Measurements from ENCODE around the gene ENOSF1. TPM values are rescaled to one million over a fixed set of nuclear protein-coding genes. Genes with fewer than 3 reads are reported as not detected.

ENOSF1 gene
- polyA plus RNA-seq, 1 of the 3 experiments (the other 2 are of a cell fraction) = 23.3 TPM

DNA sequence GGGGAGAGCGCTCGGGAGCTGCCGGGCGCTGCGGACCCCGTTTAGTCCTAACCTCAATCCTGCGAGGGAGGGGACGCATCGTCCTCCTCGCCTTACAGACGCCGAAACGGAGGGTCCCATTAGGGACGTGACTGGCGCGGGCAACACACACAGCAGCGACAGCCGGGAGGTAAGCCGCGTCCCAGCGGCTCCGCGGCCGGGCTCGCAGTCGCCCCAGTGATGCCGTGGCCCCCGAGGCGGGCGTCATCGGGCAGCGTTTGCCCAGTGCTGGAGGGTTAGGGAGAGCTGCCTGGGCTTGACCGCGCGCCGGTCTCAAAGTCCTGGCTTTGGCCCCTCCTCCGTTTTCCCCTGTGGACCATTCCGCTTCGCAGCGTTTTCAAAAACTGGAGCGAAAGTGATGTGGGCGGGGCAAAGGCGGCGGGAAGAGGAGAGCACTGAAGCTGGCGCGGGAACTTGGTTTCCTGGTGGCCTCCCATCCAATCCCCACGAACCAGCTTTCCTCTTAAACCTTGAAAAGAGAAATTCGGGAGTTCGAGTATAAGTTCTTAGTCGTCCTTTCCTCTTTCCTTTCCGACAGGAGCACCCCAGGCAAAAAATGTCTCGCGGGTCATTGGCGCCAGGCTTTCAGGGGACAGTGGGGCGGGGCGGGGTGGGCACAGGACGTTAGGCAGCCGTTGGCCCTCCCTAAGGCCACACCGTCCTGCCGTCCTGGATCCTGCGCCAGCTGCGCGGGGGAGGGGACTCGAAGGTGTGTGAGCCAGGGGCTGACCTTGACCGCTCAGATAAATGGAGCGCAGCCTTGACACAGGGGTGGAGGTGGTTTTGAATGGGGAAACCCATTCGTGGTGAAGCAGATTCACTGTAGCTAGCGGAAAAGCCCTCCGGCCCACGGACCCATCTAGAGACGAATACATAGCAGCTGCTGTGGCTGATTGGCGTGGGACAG is 54.2 kb downstream of the ENOSF1 start:
- WGBS (ENCODE audit: low lambda C conversion rate) = 7% methylated on average over 23 of the region's 72 CpGs
- H2AFZ ChIP-seq (ENCODE audit: low read depth) = peak overlapping the region; percentile 97
- ChIA-PET POLR2A (interaction anchor here (0.6 to 2.0 kb wide), 2 partner anchors 390 to 428 kb away, joined by 4 to 5 read pairs; partner anchors contain the start of gene THOC1), CTCF (interaction anchor here (1.1 to 2.5 kb wide), 7 partner anchors 9 to 175 kb away, joined by 3 to 7 read pairs (median 4); no protein-coding TSS in a partner anchor)
- H3K9ac ChIP-seq = peak overlapping the region; percentile 81
- TF ChIP-seq, protein P1, sequence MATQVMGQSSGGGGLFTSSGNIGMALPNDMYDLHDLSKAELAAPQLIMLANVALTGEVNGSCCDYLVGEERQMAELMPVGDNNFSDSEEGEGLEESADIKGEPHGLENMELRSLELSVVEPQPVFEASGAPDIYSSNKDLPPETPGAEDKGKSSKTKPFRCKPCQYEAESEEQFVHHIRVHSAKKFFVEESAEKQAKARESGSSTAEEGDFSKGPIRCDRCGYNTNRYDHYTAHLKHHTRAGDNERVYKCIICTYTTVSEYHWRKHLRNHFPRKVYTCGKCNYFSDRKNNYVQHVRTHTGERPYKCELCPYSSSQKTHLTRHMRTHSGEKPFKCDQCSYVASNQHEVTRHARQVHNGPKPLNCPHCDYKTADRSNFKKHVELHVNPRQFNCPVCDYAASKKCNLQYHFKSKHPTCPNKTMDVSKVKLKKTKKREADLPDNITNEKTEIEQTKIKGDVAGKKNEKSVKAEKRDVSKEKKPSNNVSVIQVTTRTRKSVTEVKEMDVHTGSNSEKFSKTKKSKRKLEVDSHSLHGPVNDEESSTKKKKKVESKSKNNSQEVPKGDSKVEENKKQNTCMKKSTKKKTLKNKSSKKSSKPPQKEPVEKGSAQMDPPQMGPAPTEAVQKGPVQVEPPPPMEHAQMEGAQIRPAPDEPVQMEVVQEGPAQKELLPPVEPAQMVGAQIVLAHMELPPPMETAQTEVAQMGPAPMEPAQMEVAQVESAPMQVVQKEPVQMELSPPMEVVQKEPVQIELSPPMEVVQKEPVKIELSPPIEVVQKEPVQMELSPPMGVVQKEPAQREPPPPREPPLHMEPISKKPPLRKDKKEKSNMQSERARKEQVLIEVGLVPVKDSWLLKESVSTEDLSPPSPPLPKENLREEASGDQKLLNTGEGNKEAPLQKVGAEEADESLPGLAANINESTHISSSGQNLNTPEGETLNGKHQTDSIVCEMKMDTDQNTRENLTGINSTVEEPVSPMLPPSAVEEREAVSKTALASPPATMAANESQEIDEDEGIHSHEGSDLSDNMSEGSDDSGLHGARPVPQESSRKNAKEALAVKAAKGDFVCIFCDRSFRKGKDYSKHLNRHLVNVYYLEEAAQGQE (IDR thresholded peaks at IDR 0.05; ENCODE audit: low read depth, low read length) = peak; percentile 53; the same call in 1 of the 2 replicates
- TF ChIP-seq SIN3A (IDR thresholded peaks at IDR 0.05; ENCODE audit: borderline replicate concordance, low read depth, low read length) = peak; percentile 96
- peak; percentile 66; the same call in 1 of the 2 replicates for TF ChIP-seq TAF1 (IDR thresholded peaks at IDR 0.05; ENCODE audit: borderline replicate concordance, low read depth, low read length)
- TF ChIP-seq MXI1 (IDR thresholded peaks at IDR 0.05; ENCODE audit: low read depth, low read length) = peak; percentile 71; the same call in 1 of the 2 replicates
- TF ChIP-seq TCF12 (IDR thresholded peaks at IDR 0.05) = no peak
- TF ChIP-seq PBX3 (IDR thresholded peaks at IDR 0.05) = no peak
- peak; percentile 65; the same call in 1 of the 2 replicates for TF ChIP-seq POLR2AphosphoS5 (IDR thresholded peaks at IDR 0.05; ENCODE audit: low read depth, low read length)
- no peak for TF ChIP-seq RXRA (IDR thresholded peaks at IDR 0.05; ENCODE audit: borderline replicate concordance, low read depth)
- no peak for TF ChIP-seq FOXJ3 (CRISPR knock-in tag; IDR thresholded peaks at IDR 0.05)
- no peak for TF ChIP-seq USF2 (IDR thresholded peaks at IDR 0.05; ENCODE audit: borderline replicate concordance, low read depth, low read length)
- TF ChIP-seq ZBTB33 (IDR thresholded peaks at IDR 0.05; ENCODE audit: borderline replicate concordance, low read depth) = 0 out of 2 replicates have a peak, but pooled peaks have one; percentile 5
- TF ChIP-seq, protein P2, sequence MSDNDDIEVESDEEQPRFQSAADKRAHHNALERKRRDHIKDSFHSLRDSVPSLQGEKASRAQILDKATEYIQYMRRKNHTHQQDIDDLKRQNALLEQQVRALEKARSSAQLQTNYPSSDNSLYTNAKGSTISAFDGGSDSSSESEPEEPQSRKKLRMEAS (IDR thresholded peaks at IDR 0.05; ENCODE audit: low read depth) = peak; percentile 69
- H3K9me3 ChIP-seq = no peaks in the 10 kb centered on the region
- peak overlapping the region; percentile 83 for H3K4me2 ChIP-seq
- peaks cover 0 to 8% of the 10 kb centered on the region in 2 experiments; a peak in 2 of 4 replicates for H3K4me1 ChIP-seq (ENCODE audit: control insufficient read depth in 1 of 2, insufficient read depth in 2 of 2, low read depth in 1 of 2, low read length in 1 of 2)
- H3K4me3 ChIP-seq (ENCODE audit: low read depth in 2 of 2, low read length in 1 of 2) = peak overlapping the region; percentile 81 to 91
- peaks cover 20 to 21% of the 10 kb centered on the region in 2 experiments for H3K36me3 ChIP-seq (replicated peaks in 1 of 2; ENCODE audit: control insufficient read depth in 1 of 2, insufficient read depth in 2 of 2, low read length in 1 of 2)
- H4K20me1 ChIP-seq (ENCODE audit: insufficient read depth) = no peaks in the 10 kb centered on the region
- peak; percentile 89 for DNase-seq
- peak overlapping the region; percentile 62 to 91 for H3K27ac ChIP-seq (ENCODE audit: low read depth in 2 of 2, low read length in 1 of 2)
- no peaks in the 10 kb centered on the region for H3F3A ChIP-seq (replicated peaks; ENCODE audit: insufficient read depth)
- H3K79me2 ChIP-seq (ENCODE audit: insufficient read depth) = peaks cover 43% of the 10 kb centered on the region
- H3K27me3 ChIP-seq (ENCODE audit: insufficient read depth) = no peaks in the 10 kb centered on the region
- H3K9me2 ChIP-seq = no peaks in the 10 kb centered on the region

Data from SK-N-SH (cell line).